NCI-H524 treated with DMSO at 0.1 percent for 48 hours (cell line): ENCODE measurements around the gene THOC6.
"Not testable (repeated sequence)": the region's sequence is repeated elsewhere in the genome, so short reads cannot be mapped to it uniquely, and the experiment has no call there.

ENCODE experiments used
- DNase-seq: peaks from one replicate; lab custom pipeline; 2025; lab: John Stamatoyannopoulos, UW

The THOC6 gene

DNA sequence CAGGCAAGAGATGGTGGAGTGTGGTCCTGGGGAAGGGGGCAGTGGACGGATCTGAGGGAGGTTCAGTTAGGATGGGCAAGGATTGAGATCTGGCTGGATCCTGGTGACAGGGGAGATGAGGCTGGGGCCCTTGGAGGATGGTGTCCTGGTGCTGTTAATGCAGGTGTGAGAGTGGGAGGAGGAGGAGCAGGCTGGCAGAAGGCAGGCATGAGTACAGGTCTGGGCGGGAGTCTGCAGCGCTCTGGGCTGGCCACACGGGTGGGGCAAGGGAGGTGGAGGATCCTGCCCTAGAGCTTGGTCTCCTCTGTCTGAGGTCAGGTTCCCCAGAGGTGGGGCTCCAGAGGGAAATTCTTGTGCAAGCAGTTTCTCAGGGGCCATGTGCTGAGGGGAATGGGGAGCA lies 48.3 kb downstream of the THOC6 start:
- not testable (repeated sequence) for DNase-seq

DNA sequence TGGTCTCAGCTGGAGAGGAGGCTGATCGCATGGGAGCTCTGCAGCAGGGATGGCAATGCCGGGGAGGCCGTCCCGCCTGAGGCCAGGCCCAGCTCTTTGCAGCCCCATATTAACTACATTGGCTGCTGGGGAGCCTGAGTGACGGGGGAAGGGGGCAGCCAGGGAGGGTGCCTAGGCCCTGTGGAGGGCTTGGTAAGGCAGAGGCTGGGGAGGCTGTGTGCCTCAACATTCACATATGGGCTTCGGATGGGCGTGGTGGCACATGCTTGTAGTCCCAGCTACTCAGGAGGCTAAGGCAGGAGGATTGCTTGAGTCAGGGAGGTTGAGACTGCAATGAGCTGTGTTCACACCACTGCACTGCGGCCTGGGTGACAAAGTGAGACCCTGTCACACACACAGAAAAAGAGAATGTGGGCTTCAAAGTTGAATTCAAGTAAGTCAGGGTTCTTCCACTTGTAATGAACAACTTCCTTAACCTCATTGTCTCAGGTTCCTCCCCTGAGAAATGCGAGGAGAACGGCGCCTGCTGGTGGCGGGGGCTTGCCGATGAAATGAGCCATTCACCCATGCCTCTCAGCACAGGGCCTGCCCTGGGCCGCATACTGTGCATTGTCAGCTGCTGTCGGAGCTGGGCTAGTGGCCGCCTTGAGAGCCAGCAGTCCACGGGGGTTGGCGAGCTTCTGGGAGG lies 48.9 kb downstream of the THOC6 start:
- DNase-seq, result not testable (repeated sequence)

DNA sequence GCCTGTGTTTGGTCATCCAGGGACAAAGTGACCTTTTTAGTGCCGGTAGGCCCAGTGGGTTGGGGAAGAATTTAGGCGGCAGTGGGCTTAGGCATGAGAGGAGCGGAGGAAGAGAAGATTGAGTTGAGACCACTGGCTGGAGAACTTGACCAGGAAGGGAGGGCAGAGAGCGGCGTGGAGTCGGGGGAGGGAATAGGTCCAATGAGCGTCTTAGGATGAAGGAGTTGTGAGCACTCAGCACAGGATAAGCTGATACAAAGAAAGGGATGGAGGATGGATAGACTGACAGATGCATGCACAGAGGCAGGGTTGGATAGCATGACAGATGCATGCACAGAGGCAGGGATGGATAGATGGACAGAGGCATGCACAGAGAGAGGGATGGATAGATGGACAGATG lies 49.6 kb downstream of the THOC6 start:
- no peak for DNase-seq

DNA sequence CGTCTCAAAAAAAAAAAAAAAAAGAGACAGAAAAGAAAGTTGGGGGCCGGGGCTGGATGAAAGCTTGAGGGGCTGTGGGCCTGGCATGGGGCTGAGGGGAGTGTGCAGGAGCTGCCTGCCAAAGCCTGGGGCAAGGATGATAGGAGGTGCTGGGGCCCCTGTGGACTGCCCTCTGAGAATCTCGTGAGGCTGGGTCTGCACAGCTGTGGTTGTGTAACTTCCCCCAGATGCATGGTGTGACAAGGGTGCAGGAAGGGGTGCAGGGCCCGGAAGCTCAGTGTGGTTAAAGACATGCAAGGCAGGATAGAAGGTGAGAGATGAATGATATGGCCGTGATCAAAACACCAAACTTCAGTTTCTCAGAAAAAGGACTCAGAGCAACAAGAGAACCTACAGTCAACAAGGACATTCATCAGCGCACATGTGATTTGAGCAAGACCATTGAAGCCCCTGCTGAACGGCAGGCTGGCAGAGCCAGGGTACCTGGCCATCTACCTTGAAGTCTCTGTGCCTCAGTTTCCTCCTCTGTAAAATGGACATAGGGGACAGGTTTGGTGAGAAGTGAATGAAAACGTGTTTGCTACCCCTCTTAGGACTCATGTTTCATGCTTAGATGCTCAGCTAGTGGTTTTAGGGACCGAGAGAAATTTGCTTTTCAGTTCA lies 51.2 kb downstream of the THOC6 start:
- DNase-seq, result no peak

DNA sequence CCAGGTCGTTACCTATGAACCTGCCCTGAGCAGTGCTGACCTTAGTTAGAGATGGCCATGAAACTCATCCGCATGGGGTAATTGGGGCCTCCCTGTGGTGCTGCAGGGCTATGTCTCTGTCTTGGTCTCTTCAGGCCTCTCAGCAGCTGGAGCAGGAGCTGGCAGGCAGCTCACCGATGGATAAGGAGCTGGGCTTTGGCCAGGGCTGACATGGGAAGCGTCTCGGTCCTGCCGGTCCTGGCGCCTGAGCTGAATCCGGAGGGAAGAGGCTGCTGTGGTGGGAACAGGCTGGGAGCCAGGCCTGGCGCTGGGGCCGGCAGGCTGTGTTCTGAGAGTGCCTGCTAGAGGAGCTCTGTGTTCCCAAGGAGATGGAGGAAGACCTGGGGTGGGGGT lies 51.7 kb downstream of the THOC6 start:
- no peak for DNase-seq

DNA sequence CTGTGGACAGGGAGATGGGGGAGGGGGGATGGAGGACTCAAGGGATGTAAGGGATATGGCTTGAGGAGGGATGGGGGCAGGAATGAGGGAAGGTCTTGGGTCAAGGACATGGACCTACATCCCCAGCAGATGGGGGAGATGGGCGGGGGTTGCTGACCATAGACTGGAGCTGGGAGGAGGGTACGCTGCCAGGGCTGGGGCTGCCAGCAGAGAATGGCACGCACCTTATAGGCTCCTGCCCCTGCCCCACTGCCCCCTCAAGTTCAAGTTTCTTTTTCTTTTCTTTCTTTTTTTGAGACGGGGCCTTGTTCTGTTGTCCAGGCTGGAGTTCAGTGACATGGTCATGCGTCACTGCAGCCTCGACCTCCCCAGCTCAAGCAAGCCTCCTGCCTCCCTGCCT lies 52.1 kb downstream of the THOC6 start:
- not testable (repeated sequence) for DNase-seq

DNA sequence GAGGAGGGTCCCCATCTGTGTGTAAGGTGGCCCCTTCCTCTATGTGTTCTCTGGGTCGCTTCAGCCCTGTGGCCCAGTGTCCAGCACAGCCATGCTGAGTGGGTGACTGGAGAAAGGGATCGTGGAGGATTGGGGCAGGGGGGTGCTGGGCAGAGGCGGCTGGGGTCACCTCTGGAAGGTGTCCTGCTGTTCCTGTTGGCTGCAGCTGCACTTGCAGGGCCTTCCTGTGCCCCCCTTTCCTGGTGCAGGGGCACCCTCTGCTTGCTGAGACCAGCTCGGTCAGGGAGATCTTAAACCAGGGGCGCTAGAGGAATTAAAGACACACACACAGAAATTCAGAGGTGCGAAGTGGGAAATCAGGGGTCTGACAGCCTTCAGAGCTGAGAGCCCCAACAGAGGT lies 52.7 kb downstream of the THOC6 start:
- no peak for DNase-seq
